Activated T-cell treated with anti-CD3 and anti-CD28 coated beads, Interleukin-2, amount 50 U/mL, for 4 hours (primary cell): ENCODE measurements around the gene RANBP9. TPM values are rescaled to one million over a fixed set of nuclear protein-coding genes. Genes with fewer than 3 reads are reported as not detected.

Experiments
- ATAC-seq, 2 donors: fragments of 200-7000 bp; cut with Tn5 transposase; one replicate each; pipeline ENCODE4 v1.10.0; 2021
- DNase-seq: peaks from one replicate; pipeline ENCODE4 v3.0.0-alpha.2; 2020
- H3K27me3 Mint-ChIP-seq: one replicate; pipeline ENCODE4 v1.8.0; 2021; ENCODE audit warnings: low read depth, mixed read lengths
- H3K36me3 Mint-ChIP-seq: one replicate; pipeline ENCODE4 v1.8.0; 2022; ENCODE audit warnings: mixed read lengths; ENCODE audit not compliant: insufficient read depth
- H3K4me1 Mint-ChIP-seq: one replicate; pipeline ENCODE4 v1.8.0; 2021; ENCODE audit warnings: low read depth, mixed read lengths
- H3K4me3 Mint-ChIP-seq: one replicate; pipeline ENCODE4 v1.8.0; 2021; ENCODE audit warnings: mild to moderate bottlenecking, moderate library complexity, mixed read lengths
- H3K9me3 Mint-ChIP-seq: one replicate; pipeline ENCODE4 v1.8.0; 2021; ENCODE audit warnings: mixed read lengths
- total RNA-seq, 3 donors: library from RNA; stranded (reverse); gene quantifications; one replicate each; pipeline ENCODE4 v1.2.1, GENCODE V29; 2021

RANBP9 gene
- total RNA-seq, 3 donors from 2014 or later = 49.2 to 61.3 (median 51.9) TPM

DNA sequence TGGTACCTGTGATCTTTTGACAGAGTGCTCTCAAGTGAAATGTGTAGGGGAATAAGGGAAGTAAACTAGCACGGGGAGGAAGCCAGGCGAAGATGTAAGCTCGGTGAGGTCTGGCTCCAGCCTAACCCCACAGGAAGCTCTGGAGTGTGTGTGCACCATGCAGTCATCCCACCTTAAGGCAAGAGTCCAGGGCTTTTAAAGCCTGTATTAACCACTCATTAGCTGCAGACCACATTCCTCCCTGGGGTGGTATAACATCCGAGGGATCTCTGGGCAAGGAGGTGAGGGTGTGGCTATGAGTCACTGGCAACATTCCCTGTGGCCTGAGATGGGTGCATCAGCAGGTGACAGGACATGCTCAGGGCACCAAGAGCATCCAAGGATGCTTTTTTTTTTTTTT is 12.5 kb upstream of the RANBP9 start:
- H3K9me3 Mint-ChIP-seq = no peaks in the 10 kb centered on the region
- H3K27me3 Mint-ChIP-seq = no peaks in the 10 kb centered on the region
- DNase-seq = no peak
- no peaks in the 10 kb centered on the region for H3K36me3 Mint-ChIP-seq
- H3K4me1 Mint-ChIP-seq = peaks cover 36% of the 10 kb centered on the region
- H3K4me3 Mint-ChIP-seq = no peak overlapping the region
- ATAC-seq = no peak

DNA sequence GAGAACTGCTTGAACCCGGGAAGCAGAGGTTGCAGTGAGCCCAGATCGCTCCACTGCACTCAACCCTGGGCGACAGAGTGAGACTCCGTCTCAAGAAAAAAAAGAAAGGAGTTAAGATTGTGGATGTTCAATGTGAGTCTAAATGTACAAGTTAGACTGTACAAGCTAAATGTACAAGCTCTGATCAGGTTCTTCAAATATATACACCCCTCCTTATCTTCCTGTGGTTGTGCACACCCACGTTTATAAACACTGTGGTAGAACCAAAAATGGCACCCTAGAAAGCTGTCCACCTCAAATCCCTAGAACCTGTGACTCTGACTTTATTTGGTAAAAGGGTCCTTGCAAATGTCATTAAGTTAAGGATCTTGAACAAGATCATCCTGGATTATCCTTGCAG is 11.2 kb upstream of the RANBP9 start:
- no peak overlapping the region for H3K4me3 Mint-ChIP-seq
- ATAC-seq (no peak), DNase-seq (no peak)
- H3K27me3 Mint-ChIP-seq = no peaks in the 10 kb centered on the region
- H3K36me3 Mint-ChIP-seq = no peaks in the 10 kb centered on the region
- H3K4me1 Mint-ChIP-seq = peaks cover 39% of the 10 kb centered on the region
- peaks cover 3% of the 10 kb centered on the region for H3K9me3 Mint-ChIP-seq

DNA sequence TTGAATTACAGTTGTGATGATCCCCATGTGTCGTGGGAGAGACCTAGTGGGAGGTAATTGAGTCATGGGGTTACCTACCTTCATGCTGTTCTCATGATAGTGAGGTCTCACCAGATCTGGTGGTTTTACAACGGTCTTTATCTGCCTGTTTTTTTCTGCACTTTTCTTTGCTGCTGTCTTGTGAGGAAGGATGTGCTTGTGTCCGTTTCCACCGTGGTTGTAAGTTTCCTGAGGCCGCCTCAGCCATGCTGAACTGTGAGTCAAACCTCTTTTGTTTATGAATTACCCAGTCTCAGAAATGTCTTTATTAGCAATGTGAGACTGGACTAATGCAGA is 6.5 kb upstream of the RANBP9 start:
- Mint-ChIP-seq H3K9me3 (peaks cover 6% of the 10 kb centered on the region), H3K27me3 (no peaks in the 10 kb centered on the region), H3K4me1 (peaks cover 28% of the 10 kb centered on the region), H3K36me3 (no peaks in the 10 kb centered on the region), H3K4me3 (no peak overlapping the region)
- no peak for DNase-seq
- ATAC-seq = peak in 1 of 2 donors; percentile 21

DNA sequence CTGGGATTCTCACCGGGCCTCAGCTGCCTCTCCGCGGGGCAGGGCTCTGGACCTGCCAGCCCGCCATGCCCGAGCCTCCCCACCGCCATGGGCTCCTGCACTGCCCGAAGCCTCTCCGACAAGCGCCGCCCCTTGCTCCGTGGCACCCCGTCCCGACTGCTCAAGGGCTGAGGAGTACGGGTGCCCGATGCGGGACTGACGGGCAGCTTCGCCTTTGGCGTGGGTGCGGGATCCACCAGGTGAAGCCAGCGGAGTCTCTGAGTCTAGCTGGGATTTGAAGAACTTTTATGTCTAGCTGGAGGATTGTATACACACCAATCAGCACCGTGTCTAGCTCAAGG is 5.3 kb upstream of the RANBP9 start:
- peaks cover 35% of the 10 kb centered on the region for H3K4me1 Mint-ChIP-seq
- H3K4me3 Mint-ChIP-seq = no peak overlapping the region
- ATAC-seq (no peak), DNase-seq (no peak)
- no peaks in the 10 kb centered on the region for H3K27me3 Mint-ChIP-seq
- peaks cover 6% of the 10 kb centered on the region for H3K9me3 Mint-ChIP-seq
- H3K36me3 Mint-ChIP-seq = no peaks in the 10 kb centered on the region

DNA sequence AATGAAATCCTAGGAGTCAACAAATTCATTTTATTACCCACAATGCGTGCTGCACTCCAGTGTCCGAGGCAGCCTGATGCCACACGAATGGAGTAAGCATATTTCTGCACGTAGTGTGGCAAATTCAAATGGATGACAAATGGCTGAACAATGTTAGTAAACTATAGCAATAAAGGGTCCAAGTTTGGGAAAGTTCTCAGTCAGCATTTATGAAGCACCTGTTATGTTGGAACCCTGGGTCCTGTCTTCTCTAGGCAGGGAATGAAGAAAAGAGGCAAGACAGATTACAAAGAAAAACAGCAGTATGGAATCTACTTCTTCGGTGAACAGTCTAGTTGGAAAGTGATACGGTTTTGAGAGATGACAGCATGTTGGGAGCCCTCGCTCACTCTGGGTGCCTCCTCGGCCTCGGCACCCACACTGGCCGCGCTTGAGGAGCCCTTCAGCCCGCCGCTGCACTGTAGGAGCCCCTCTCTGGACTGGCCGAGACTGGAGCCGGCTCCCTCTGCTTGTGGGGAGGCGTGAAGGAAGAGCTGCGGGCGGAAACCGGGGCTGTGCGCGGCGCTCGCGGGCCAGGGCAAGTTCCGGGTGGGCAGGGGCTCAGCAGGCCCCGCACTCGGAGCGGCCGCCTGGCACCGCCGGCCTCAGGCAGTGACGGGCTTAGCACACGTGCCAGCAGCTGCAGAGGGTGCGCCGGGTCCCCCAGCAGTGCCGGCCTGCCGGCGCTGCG is 4.8 kb upstream of the RANBP9 start:
- ATAC-seq = no peak
- Mint-ChIP-seq H3K36me3 (no peaks in the 10 kb centered on the region), H3K27me3 (no peaks in the 10 kb centered on the region), H3K9me3 (peaks cover 6% of the 10 kb centered on the region), H3K4me1 (peaks cover 35% of the 10 kb centered on the region), H3K4me3 (no peak overlapping the region)
- no peak for DNase-seq

DNA sequence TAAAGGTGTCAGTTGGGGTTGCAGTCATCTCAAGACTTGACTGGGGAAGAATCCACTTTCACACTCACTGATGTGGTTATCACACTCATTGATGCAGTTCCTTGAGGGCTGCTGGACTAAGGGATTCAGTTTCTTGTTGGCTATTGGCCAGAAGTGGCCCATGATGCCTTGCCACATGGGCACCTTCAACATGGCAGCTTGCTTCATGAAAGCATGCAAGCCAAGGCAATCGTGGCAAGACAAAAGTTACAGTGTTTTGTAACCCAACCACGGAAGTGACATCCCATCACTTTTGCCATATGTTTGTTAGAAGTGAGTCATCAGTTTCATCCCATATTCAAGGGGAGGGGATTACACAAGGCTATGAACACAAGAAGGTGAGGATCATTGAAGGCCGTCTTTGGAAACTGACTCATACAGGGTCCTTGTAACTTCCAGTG is 3.8 kb upstream of the RANBP9 start:
- Mint-ChIP-seq H3K4me1 (peaks cover 35% of the 10 kb centered on the region), H3K4me3 (no peak overlapping the region), H3K27me3 (no peaks in the 10 kb centered on the region), H3K9me3 (peaks cover 6% of the 10 kb centered on the region), H3K36me3 (no peaks in the 10 kb centered on the region)
- ATAC-seq (no peak), DNase-seq (no peak)

DNA sequence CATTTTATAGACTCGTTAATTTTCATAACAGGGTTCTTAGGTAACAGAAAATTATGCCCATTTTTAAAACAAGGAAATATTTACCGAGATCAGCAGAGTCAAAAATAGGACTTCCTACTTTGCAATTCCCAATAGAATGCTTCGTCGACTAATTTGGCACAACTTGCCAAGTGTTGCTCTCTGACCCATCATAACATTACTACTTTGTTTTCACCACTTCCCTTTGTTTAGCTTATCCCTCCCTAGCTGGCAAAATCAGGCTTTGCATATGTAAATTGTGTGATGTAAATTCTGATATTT is 914 bp upstream of the RANBP9 start:
- Mint-ChIP-seq H3K27me3 (no peaks in the 10 kb centered on the region), H3K36me3 (no peaks in the 10 kb centered on the region), H3K4me1 (peaks cover 51% of the 10 kb centered on the region), H3K9me3 (peaks cover 3% of the 10 kb centered on the region), H3K4me3 (peak overlapping the region; percentile 95)
- ATAC-seq (no peak), DNase-seq (no peak)

DNA sequence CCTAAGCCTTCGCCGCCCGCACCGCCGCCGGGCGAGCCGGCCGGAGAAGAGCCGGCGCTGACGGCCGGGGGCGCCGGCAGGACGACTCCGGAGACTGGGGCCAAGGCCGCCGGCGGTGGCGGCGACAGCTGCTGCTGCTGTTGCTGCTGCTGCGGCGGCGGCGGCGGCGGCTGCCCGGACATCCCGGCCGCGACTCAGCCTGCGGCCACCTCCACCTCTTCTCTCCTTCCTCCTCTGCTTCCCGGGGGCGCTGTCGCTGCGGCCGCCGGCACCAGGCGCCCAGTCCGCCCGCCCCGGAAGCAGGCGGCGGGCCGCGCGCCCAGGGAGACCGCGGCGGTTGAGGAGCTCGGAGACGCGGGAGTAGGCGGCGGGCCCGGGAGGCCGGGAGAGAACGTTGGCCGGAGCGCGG is 307 bp downstream of the RANBP9 start:
- DNase-seq = no peak
- peak; percentile 65 to 67 for ATAC-seq
- no peaks in the 10 kb centered on the region for H3K36me3 Mint-ChIP-seq
- peak overlapping the region; percentile 65 for H3K4me3 Mint-ChIP-seq
- H3K9me3 Mint-ChIP-seq = peaks cover 3% of the 10 kb centered on the region
- H3K4me1 Mint-ChIP-seq = peaks cover 54% of the 10 kb centered on the region
- no peaks in the 10 kb centered on the region for H3K27me3 Mint-ChIP-seq

DNA sequence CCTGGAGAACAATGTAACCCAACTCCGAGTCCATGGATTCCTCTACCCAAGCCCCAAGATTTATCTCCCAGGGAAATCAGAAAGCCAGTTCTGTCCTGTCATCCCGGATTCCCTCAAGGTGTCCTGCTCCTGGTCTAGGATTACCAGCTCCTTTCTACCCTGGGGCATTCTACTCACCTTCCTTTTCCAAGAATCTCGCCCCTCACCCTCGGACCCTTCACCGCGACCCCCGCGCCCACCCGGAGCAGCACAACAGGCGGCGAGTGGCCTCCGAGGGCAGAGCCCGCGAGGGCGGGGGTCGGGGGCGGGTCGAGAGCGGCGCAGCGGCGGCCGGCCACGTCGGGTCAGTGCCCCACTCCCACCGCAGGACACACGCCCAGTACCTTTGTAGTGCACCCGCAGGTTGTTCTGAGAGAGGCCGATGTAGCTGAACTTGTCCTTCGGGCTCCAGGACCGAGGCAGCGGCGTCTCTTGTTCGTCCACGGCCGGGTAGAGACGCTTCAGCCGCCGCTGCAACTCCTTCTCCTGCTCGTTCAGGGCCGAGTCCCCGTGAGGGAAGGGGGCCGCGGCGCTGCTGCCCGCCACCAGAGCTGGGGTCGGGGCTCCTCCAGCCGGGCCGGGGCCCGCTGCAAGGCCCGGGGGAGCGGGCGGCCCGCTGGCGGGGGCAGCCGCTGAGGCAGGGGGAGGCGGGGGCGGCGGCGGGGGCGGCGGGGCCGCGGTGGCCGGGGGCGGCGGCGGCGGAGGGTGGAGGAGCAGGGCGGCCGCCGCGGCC is 897 bp downstream of the RANBP9 start:
- DNase-seq (peak; percentile 31), ATAC-seq (peak; percentile 4 to 12)
- Mint-ChIP-seq H3K4me3 (peak overlapping the region; percentile 99), H3K27me3 (no peaks in the 10 kb centered on the region), H3K36me3 (peaks cover 3% of the 10 kb centered on the region), H3K9me3 (peaks cover 3% of the 10 kb centered on the region), H3K4me1 (peaks cover 51% of the 10 kb centered on the region)

DNA sequence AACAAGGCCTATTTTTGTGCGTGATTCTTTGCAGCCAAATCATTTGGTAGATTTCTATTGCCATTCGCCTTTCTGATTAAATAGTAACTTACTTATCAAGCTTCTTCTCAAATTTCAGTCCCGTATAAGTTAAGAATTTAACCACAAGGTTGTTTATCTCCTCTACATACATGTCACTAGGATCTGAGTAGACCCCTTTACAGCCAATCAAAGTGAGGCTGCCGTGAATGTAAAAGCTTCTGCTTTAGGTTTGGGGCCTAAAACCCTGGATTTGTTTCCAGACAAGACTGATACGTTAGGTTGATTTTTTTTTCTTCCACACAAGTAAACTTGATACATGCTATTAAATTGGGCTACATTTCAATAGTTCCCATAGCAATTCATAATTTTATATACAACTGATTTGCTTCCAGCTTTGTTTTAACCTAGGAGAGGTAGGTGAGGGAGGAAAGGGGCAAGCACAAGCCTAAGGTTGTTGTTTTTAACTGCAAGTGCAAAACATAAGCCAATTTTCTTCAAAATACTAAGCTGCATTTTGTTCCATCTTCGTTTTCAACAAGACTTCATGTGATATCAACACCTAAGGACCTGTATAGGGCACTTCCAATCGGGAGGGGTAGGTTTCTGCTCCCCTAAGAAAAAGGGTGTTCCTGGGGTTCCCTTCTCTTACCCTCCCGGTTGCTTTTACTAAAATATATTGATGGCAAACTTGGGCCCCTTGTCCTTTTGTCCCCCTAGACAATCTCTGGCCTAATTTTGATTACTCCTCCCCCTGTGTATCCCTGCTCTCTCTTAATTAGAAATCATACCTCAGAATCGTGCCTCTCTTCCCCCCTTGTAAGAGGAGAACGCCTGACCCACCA is 1.7 kb downstream of the RANBP9 start:
- peaks cover 46% of the 10 kb centered on the region for H3K4me1 Mint-ChIP-seq
- ATAC-seq = no peak

DNA sequence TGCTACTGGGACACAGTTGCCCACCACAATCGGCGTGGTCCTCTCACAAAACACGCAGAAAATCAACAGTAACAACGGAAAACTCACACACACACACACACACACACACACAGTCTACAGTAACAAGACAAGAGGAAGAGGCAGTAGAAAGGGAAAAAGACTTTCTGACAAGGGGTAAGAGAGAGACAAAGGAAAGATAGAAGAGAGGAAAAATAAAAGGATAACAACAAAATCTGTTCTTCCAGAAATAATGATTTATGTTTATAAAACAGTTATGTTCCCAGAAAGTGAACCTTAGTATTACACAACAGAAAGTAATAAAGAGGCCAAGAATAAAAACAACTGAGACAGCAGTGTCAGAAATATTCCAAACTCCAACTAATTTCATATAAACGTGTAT is 2.9 kb downstream of the RANBP9 start:
- peak overlapping the region; percentile 99 for H3K4me3 Mint-ChIP-seq
- no peak for ATAC-seq
- no peak for DNase-seq
- H3K36me3 Mint-ChIP-seq = peaks cover 3% of the 10 kb centered on the region
- H3K27me3 Mint-ChIP-seq = no peaks in the 10 kb centered on the region
- H3K4me1 Mint-ChIP-seq = peaks cover 44% of the 10 kb centered on the region
- no peaks in the 10 kb centered on the region for H3K9me3 Mint-ChIP-seq

More for the DNA sequence above, 1.7 kb downstream of the RANBP9 start:
- Mint-ChIP-seq H3K9me3 (no peaks in the 10 kb centered on the region), H3K4me3 (peak overlapping the region; percentile 99), H3K27me3 (no peaks in the 10 kb centered on the region), H3K36me3 (peaks cover 3% of the 10 kb centered on the region)
- DNase-seq = no peak

DNA sequence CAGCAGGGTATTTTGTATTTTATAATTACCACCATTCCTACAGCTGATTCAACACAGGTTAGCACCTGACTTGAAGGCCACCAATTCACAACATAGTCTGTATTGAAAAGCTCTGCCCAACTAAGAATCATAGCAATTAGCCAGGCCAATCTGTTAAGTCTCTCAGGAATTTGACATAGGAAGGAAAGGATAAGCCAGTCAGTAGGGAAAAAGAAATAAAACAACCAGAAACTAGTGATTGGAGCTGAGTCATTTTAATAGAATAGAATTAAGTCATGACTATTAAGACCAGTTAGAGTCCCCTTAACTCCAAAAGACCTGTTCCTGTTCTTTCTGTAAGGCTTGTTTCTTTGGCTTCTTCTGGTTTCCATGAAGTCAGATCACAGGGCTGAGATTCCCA is 8.1 kb downstream of the RANBP9 start:
- H3K27me3 Mint-ChIP-seq = no peaks in the 10 kb centered on the region

DNA sequence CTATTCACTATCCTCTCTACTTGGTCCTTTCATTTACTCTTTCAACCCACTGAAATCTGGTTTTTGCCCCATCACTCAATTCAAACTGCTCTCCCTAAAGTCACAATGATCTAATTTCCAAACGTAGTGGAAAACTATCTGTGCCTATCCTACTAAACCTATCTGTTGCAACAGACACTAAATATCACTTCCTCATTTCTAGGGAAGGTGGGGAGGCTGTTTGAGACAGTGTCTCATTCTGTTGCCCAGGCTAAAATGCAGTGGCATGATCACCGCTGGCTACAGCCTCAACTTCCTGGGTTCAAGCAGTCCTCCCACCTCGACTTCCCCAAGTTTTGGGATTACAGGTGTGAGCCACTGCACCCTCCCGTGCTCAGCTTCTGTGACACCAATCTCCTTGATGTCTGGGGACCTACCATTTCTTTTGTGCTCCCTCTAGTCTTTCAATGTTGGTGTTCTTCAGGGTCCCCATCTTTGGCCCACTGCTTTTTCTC is 8.8 kb downstream of the RANBP9 start:
- Mint-ChIP-seq H3K27me3 (no peaks in the 10 kb centered on the region), H3K9me3 (no peaks in the 10 kb centered on the region), H3K4me1 (peaks cover 39% of the 10 kb centered on the region), H3K4me3 (no peak overlapping the region), H3K36me3 (peaks cover 6% of the 10 kb centered on the region)
- ATAC-seq = no peak
- no peak for DNase-seq

More for the DNA sequence above, 8.1 kb downstream of the RANBP9 start:
- ATAC-seq (peak in 1 of 2 donors; percentile 48), DNase-seq (no peak)
- Mint-ChIP-seq H3K9me3 (no peaks in the 10 kb centered on the region), H3K36me3 (peaks cover 3% of the 10 kb centered on the region), H3K4me1 (peaks cover 41% of the 10 kb centered on the region), H3K4me3 (no peak overlapping the region)

DNA sequence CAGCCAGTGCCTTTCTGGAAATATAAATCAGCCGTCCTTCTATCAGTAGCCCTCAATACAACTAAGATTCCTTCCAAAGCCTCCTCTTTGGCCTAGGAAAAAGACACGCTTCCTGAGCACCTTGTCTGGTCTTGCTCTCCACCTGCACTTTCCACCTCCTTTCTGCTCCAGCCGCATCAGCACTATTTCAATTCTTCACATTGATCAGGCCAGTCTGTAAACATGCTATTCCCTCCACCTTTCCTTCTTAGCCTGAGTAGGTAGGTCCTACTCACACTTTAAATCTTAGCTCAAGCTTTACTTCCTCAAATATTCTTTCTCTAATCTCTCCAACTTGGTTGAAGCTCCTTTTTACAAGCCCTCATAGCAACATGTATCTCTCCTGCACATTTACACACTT is 11.4 kb downstream of the RANBP9 start:
- Mint-ChIP-seq H3K4me3 (no peak overlapping the region), H3K36me3 (peaks cover 16% of the 10 kb centered on the region), H3K4me1 (peaks cover 51% of the 10 kb centered on the region), H3K9me3 (no peaks in the 10 kb centered on the region), H3K27me3 (no peaks in the 10 kb centered on the region)
- DNase-seq (no peak), ATAC-seq (no peak)
